Activated CD8-positive, alpha-beta T cell treated with anti-CD3 and anti-CD28 coated beads for 36 hours (primary cell): ENCODE data around the gene DNMBP. TPM values are rescaled to one million over a fixed set of nuclear protein-coding genes. Genes with fewer than 3 reads are reported as not detected.

Experiments
- ATAC-seq: fragments of 200-7000 bp; cut with Tn5 transposase; one replicate; pipeline ENCODE4 v1.10.0; 2021; ENCODE audit warnings: mild to moderate bottlenecking, moderate library complexity
- CTCF ChIA-PET: fragments of 350-600 bp; sonication (Branson Sonifier 250); formaldehyde crosslinking; loops from one replicate; lab custom pipeline; 2021; ENCODE audit warnings: antibody characterized with exemption; lab: Charles Lee
- POLR2A ChIA-PET: fragments of 350-600 bp; sonication (Branson Sonifier 250); formaldehyde crosslinking; loops from one replicate; lab custom pipeline; 2021; ENCODE audit warnings: antibody characterized with exemption; lab: Charles Lee
- DNase-seq: peaks from one replicate; pipeline ENCODE4 v3.0.0-alpha.2; 2020
- H3K27ac Mint-ChIP-seq: one replicate; pipeline ENCODE4 v1.8.0; 2021; ENCODE audit warnings: mild to moderate bottlenecking, mixed read lengths
- H3K27me3 Mint-ChIP-seq: one replicate; pipeline ENCODE4 v1.8.0; 2021; ENCODE audit warnings: mixed read lengths
- H3K36me3 Mint-ChIP-seq: one replicate; pipeline ENCODE4 v1.8.0; 2021; ENCODE audit warnings: low read depth, mixed read lengths
- H3K4me1 Mint-ChIP-seq: one replicate; pipeline ENCODE4 v1.8.0; 2021; ENCODE audit warnings: low read depth, mixed read lengths
- H3K4me3 Mint-ChIP-seq: one replicate; pipeline ENCODE4 v1.8.0; 2021; ENCODE audit warnings: mild to moderate bottlenecking, moderate library complexity, mixed read lengths
- H3K9me3 Mint-ChIP-seq: one replicate; pipeline ENCODE4 v1.8.0; 2021; ENCODE audit warnings: mixed read lengths
- CTCF ChIP-seq: fragments of 200-600 bp; IDR thresholded peaks from one replicate; pipeline ENCODE4 v1.8.0; 2022; ENCODE audit warnings: antibody characterized with exemption, mild to moderate bottlenecking
- intact Hi-C: fragments of 100-400 bp; cut with micrococcal nuclease; formaldehyde crosslinking; loops from one replicate; pipeline ENCODE4 v1.10.0; 2022
- total RNA-seq, 2 experiments: library from RNA; stranded (reverse); gene quantifications; one replicate each; pipeline ENCODE4 v1.2.3, GENCODE V29; 2021

DNMBP gene
- total RNA-seq, 2 experiments from 2014 or later: 2.6 to 2.9 TPM

DNA sequence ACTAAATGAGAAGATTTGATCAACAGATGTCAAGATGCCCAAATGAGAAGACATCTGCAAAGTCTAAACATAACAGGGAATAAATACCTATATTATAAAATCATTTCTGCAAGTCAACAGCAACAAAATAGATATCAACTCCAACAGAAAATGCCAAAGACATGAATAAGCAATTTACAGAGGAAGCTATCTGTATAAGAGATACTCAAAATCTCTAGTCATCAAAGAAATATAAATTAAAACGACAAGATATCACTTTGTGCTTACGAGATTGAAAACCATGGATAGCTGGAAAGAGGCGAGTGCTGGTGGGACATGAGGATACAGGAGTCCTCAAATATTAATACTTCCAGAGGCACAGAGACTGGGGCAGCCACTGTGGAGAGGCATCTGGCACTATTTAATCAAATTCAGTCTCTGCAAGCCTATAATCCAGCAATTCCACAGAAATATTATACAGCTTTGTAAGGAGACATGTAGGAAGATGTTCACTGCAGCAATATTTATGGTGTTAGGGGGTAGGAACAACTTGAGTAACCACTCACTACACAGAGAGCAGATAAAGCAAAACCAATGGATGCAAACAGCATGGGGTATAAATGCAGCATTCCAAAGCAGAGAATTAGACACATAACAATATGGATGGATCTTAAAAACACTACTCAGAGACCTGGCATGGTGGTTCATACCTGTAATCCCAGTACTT lies 4.8 kb downstream of the DNMBP start:
- POLR2A ChIA-PET: interaction anchor here (1.4 kb wide), 1 partner anchor 9 kb away, joined by 3 read pairs; no protein-coding TSS in a partner anchor
- DNase-seq: no peak
- Mint-ChIP-seq H3K4me1 (peaks cover 38% of the 10 kb centered on the region), H3K36me3 (no peaks in the 10 kb centered on the region), H3K4me3 (no peak overlapping the region), H3K27ac (no peak overlapping the region), H3K27me3 (no peaks in the 10 kb centered on the region), H3K9me3 (no peaks in the 10 kb centered on the region)
- intact Hi-C loops: no loop called here
- no peak for TF ChIP-seq CTCF
- no peak for ATAC-seq
- CTCF ChIA-PET: interaction anchor here (1.3 to 6.4 kb wide), 4 partner anchors 8 to 43 kb away, joined by 4 to 83 read pairs (median 5); no protein-coding TSS in a partner anchor

- DNase-seq (no peak), ATAC-seq (no peak)
- Mint-ChIP-seq H3K4me1 (peaks cover 7% of the 10 kb centered on the region), H3K27ac (no peak overlapping the region), H3K36me3 (no peaks in the 10 kb centered on the region), H3K27me3 (no peaks in the 10 kb centered on the region), H3K4me3 (no peak overlapping the region), H3K9me3 (no peaks in the 10 kb centered on the region)
- intact Hi-C loops: no loop called here
- ChIA-PET POLR2A (interaction anchor here (0.9 to 1.6 kb wide), 2 partner anchors 9 to 130 kb away, joined by 3 to 4 read pairs; partner anchors contain the start of gene DNMBP), CTCF (interaction anchor here (1.4 to 8.3 kb wide), 2 partner anchors 8 to 154 kb away, joined by 4 to 83 read pairs; partner anchors contain the start of gene DNMBP)
- no peak for TF ChIP-seq CTCF
These were observed 9.6 kb downstream of the DNMBP start for GRCh38 chr10:100000109-100000644.

DNA sequence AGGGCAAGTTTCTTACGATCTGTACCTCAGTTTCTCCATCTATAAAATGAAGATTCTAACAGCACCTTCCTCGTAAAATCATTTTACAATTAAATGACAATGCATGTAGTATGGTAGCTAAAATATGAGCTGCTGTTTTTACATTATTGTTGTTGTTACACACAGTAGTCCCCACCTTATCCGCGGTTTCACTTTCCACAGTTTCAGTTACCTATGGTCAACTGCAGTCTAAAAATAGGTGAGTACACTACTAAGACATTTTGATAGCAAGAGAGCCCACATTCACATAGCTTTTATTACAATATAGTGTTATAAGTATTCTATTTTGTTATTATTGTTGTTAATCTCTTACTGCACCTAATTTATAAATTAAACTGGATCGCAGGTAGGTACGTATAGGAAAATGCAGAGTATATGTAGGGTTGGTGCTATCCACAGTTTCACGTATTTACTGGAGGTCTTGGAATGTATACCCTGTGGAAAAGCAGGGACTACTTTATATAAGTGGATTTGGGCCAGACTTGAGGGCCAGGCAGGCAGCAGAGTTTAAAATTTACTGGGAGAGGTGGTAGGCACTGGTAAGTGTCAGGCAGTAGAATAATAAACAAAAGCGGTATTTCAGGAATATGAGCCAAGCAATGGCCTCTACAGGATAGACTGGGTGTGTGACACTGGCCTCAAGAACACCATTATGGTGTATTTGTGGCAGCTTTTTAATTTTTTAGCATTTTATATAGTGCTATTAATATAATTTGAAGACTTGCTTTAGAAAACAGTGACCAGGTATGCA lies 10.2 kb downstream of the DNMBP start:
- intact Hi-C loops: no loop called here
- ChIA-PET CTCF (interaction anchor here (1.4 to 8.3 kb wide), 2 partner anchors 8 to 154 kb away, joined by 4 to 83 read pairs; partner anchors contain the start of gene DNMBP), POLR2A (interaction anchor here (0.7 to 1.6 kb wide), 3 partner anchors 10 to 129 kb away, joined by 3 to 4 read pairs (median 3); partner anchors contain the start of gene DNMBP)
- peaks cover 8% of the 10 kb centered on the region for H3K4me1 Mint-ChIP-seq
- no peak overlapping the region for H3K27ac Mint-ChIP-seq
- H3K27me3 Mint-ChIP-seq: no peaks in the 10 kb centered on the region
- no peak overlapping the region for H3K4me3 Mint-ChIP-seq
- H3K36me3 Mint-ChIP-seq: no peaks in the 10 kb centered on the region
- DNase-seq (no peak), ATAC-seq (no peak)
- TF ChIP-seq CTCF: no peak
- H3K9me3 Mint-ChIP-seq: no peaks in the 10 kb centered on the region

GRCh38 chr10:99998889-99999288 lies 10.9 kb downstream of the DNMBP start:
- TF ChIP-seq CTCF: no peak
- ChIA-PET POLR2A (interaction anchor here (0.7 to 1.6 kb wide), 2 partner anchors 11 to 114 kb away, joined by 3 to 4 read pairs; partner anchors contain the start of gene DNMBP), CTCF (interaction anchor here (1.4 to 8.3 kb wide), 2 partner anchors 9 to 153 kb away, joined by 4 to 83 read pairs; partner anchors contain the start of gene DNMBP)
- Mint-ChIP-seq H3K9me3 (no peaks in the 10 kb centered on the region), H3K4me3 (no peak overlapping the region), H3K27me3 (no peaks in the 10 kb centered on the region), H3K36me3 (no peaks in the 10 kb centered on the region), H3K4me1 (peaks cover 14% of the 10 kb centered on the region), H3K27ac (no peak overlapping the region)
- intact Hi-C loops: no loop called here
- DNase-seq (no peak), ATAC-seq (no peak)
